PC-3 (cell line): Measurements from ENCODE around the gene UROD.

Experiments used
- EZH2 ChIP-seq: fragments of 300-600 bp; sonication (generic); IDR thresholded peaks from one replicate; pipeline ENCODE4 v1.6.1; 2017; ENCODE audit warnings: antibody characterized with exemption, mild to moderate bottlenecking, low read length; ENCODE audit not compliant: unreplicated experiment
- EZH2phosphoT487 ChIP-seq: fragments of 300-600 bp; sonication (generic); IDR thresholded peaks from 2 replicates; pipeline ENCODE4 v1.6.1; 2018; ENCODE audit warnings: mild to moderate bottlenecking, antibody characterized with exemption, low read length, borderline replicate concordance

DNA sequence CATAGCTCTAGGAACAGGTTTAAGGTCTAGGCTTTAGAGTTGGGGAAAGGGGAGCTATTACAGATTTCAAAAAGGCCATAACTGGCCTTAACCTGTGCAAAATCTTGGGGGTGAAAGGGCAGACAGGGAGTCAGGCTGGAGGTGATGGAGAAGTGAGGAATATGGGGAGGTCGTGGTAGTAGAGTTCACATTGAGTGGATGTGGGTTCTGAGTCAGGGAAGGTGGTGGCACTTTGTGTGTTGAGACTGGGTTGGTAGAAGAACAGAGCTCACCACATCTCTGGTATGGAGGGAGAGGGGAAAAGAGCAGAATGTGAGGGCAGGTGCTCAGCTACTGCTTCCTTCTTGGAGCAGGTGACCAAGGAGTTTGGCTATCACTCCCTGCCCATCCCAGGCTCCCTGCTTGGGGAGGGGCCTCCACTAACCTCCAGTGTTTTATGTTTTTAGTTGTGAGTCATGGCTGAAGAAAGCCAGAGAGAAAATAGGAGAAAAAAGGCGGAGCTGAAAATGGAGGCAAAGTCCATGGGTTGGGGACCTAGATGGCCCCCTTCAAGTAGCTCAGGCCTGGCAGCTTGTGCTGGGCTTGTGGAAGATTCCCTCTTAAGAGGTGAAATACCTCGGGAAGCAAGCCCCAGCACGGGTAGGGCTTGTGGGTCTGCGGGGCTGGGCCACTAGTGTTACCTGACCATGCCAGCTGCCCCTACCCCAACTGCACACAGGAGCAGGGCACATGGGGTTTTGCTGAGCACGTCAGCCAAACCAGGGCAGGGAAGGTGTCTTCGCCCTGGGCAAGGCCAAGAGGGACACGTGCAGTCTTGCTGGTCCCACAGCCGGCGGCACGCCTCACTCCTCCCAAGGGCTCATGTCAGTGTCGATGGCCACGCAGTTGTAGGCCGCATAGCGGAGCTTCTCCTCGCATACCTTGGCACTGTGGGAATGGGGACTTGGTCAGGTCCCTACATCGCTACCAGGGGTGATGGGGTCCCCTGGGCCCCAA lies 9.1 kb upstream of the UROD start:
- no peak for TF ChIP-seq EZH2
- TF ChIP-seq EZH2phosphoT487, result no peak
